Measurements from ENCODE around the gene NDUFAB1.
"Not testable (repeated sequence)": the region's sequence is repeated elsewhere in the genome, so short reads cannot be mapped to it uniquely, and the experiment has no call there.

Gene NDUFAB1

DNA sequence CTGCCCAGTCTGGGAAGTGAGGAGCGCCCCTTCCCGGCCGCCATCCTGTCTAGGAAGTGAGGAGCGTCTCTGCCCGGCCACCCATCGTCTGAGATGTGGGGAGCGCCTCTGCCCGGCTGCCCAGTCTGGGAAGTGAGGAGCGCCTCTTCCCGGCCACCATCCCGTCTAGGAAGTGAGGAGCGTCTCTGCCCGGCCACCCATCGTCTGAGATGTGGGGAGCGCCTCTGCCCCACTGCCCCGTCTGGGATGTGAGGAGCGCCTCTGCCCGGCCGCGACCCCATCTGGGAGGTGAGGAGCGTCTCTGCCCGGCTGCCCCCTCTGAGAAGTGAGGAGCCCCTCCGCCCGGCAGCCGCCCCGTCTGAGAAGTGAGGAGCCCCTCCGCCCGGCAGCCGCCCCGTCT lies 12.8 kb downstream of the NDUFAB1 start:
- not testable (repeated sequence) for DNase-seq

DNA sequence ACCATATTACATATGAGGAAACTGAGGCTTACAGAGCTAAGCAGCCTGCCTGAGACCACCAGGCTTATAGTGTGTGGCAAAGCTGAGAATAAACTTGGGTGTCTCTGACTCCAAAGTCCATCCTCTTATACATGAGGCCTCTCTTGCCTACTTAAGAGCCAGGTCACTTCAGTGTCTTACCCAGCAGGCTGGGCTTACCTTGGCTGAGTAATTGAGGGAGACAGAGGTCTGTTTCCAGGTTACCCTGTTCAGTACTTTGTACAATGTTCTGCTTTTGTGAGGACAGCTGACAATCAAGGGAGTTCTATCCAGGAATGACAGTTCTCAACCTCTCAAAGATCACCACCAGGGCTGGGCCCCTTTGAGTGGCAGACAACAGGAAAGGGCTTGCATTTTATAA lies 14.4 kb downstream of the NDUFAB1 start:
- no peak for DNase-seq

DNA sequence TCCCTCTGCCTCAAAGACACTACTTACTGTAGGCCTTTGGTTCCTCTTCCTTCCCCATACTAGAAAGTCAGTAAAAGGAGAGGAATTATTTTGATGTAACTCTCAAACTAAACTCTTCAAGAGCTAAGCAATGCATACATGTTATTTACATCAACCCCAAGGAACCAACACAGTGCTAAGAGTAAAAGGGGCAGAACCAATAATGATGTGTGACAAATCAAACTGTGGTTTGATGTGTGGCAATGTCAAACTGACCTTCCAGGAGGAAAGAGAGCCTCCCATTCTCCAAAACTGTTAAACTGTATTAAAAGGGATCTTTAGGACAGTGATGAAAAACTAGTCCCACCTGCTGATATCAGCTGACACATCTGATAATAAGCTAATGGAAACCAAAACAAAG lies 15.7 kb downstream of the NDUFAB1 start:
- DNase-seq: no peak

DNA sequence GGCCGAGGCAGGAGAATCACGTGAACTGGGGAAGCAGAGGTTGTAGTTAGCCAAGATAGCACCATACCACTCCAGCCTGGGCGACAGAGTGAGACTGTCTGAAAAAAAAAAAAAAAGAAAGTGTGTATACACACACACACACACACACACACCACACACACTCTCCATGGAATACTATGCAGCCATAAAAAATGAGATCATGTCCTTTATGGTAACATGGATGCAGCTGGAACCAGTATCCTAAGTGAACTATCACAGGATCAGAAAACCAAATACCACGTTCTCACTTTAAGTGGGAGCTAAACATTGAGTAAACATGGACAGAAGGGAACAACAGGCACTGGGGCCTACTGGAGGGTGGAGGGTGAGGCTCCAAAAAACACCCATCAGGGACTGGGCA lies 16.7 kb downstream of the NDUFAB1 start:
- DNase-seq: no peak

DNA sequence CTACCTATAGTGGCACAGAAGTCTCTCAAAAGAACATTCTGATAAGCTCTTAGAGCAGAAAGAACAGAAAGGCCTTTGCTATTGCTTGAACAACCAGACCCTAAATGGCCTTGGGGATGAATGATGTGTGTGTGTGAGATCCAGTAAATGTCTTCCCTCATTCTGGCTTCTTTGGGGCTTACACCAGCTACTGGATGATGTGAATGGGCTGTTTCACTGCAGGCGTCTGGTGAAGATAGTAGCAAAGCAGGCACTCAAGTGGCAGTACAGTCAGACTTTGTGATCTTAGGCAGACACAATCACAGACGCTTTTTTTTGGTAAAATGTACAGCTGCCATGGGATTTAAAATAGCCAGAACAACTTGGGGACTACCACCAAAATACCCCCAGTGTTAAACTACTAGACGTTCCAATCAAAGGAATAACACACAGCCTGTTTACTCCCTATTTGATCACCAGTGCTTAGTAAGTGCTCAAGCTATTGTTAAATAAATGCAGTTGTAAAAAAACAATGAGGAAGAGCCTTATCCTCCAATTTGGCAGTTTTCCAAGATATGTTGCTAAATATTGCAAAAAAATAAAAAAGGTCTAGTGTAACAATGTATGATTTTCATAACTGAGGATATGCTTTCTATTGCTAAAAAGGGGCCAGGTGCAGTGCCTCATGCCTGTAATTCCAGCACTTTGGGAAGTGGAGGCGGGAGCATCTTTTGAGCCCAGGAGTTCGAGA lies 17.9 kb downstream of the NDUFAB1 start:
- DNase-seq: no peak

DNA sequence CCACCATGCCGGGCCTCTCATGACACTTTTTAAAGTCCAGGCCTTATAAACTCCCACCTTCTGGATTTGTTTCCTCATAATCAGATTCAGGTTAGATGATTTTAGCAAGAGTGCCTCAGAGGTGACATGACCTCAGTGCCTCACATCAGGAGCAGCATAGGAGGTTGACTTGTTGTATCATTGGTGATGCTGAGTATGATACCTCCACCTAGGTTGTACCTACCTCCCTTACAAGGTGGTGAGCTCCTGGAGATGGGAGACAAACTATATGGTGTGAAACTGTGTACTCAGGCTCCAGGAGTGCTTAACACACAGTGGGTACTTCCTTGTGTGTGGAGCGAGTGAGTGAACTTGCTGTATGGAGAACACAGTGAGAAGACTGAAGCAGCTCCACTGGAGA lies 18.6 kb downstream of the NDUFAB1 start:
- DNase-seq: no peak

DNA sequence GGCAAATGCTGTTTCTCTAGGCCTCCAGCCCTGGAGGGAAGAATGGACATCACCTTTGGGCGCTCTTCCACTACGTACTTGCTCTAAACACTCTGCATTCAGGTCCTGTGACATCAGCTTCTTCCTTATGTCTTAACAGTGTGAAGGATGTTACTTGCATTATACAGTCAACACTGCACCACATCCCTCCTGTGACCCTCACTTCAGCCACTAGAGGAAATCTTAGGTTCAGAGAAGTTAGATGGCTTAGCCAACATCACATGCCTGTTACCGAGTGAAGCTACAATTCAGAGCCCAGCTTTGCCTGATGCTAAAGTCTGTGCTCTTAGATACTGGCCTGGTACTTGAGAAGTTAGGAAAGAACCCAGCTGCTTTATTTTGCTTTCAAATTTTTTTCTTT lies 20.3 kb downstream of the NDUFAB1 start:
- DNase-seq: no peak

DNA sequence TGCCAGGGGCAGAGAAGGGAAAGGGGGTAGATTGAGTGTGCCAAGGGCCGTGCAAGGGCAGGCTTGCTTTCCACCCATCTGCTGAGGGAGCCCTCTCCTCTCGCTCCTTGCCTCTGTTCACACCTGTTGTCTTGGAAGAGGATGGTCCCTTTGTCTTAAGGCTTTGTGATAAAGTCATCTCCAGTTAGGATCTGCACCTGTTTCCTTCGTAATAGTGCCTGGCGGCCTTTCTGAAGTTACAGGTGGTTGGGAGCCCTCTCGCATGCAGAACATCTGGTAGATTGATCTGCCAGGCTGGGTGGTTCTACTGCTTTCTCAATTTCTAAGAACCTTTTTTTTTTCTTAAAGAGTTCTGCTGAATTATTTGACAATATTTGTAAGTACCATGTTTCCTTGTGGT lies 22.3 kb downstream of the NDUFAB1 start:
- DNase-seq: no peak

DNA sequence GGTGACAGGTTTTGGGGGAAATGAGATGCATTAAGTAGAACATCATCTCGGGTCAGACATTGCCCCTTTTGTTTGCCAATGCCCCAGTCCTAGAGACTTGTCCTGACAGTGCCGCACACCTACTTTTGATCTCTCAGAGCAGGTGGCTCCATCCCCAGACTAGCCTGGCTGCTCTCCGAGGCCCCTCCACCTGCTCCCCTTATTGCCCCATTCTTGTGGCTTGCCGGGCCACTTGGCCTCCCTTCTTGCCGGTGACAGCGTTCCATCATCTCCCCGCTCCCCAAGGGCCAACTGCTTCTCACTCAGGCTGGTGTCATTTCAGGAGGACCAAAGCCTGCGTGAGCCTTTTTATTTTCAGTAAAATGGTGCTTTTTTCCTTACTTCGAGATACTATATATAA lies 23.7 kb downstream of the NDUFAB1 start:
- DNase-seq: no peak

DNA sequence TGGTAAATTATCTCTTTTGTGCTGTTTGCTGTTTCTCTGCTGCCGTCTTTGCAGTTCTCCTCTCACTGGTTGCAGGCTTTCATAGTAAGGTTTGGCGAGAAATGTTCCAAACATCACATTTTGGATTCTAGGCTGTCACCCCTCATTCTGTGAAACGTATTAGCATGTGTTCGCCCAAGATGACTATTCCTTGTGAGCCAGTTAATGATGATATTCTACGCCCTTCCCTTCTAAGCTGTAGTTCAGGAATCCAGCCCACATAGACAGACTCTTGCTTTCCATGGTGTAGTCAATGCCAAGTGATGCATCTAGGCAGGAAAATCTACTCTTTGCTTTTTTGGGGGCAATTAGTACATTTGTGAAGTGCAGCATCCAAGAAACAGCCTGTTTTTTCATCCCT lies 24.2 kb downstream of the NDUFAB1 start:
- no peak for DNase-seq

DNA sequence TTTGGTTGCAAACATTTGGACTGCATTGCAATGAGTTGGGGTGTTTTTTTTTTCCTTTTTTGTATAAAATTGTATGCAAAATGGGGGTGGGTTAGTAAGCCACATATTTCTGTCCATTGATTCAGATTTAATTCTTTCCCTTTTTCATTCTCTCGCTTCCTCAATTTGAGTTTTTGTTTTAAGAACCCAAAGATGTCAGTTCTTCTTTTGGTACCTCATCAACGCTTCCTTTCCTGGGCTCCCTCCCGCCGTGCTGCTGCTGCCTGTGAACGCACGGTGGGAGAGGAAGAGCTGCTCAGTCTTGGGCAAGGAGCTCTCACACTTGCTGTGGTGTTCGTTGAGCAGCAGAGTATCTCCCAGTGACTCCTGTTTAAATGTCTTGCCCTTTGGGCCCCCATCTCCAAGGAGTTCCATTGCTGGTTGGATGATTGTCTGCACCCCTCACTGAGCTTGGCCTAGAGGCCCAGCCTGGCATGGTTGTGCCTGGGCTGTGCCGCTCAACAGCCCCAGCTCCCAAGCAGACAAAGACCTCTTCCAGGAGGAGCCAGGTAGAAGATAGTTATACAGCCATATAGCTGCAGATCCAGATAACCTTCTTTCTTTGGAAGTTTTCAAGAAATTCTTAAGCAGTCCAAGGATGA lies 25.0 kb downstream of the NDUFAB1 start:
- DNase-seq: no peak

DNA sequence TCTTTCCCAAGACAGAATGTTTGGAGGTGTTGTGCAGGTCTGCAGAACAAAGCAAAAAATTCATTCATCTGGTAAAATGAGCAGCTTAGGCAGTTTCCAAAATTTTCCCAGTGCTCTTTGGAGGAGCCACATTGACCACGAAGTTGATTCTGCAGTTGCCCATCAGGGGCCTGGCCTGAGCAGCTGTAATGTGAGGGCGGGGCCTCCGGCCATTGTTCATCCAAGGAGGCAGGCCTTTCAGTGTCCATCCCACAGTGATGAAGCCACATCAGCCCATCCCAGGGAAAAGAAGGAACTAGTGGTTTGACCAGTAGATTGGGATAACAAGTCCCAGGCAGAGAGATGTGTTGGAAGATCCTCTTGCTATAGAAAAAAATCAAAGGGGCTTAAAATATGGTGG lies 28.5 kb downstream of the NDUFAB1 start:
- no peak for DNase-seq

DNA sequence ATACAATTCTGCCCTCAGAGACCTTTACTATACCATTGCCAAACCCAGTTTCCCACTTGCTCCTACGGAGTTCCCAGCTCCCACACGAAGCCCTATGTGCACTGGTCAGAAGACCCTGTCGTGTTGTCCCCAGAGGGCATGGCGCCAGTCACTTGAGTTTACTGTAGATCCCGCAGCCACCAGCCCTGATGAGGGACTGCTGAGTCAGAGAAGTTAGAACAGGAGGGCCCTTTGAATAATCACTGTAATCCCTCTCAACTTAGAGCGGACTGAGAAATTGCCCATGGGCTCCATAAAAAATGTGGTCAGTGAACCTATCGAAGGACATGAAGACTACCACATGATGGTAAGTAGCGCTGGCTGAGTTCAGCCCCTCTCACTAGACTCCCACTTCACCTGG lies 29.4 kb downstream of the NDUFAB1 start:
- DNase-seq: no peak

DNA sequence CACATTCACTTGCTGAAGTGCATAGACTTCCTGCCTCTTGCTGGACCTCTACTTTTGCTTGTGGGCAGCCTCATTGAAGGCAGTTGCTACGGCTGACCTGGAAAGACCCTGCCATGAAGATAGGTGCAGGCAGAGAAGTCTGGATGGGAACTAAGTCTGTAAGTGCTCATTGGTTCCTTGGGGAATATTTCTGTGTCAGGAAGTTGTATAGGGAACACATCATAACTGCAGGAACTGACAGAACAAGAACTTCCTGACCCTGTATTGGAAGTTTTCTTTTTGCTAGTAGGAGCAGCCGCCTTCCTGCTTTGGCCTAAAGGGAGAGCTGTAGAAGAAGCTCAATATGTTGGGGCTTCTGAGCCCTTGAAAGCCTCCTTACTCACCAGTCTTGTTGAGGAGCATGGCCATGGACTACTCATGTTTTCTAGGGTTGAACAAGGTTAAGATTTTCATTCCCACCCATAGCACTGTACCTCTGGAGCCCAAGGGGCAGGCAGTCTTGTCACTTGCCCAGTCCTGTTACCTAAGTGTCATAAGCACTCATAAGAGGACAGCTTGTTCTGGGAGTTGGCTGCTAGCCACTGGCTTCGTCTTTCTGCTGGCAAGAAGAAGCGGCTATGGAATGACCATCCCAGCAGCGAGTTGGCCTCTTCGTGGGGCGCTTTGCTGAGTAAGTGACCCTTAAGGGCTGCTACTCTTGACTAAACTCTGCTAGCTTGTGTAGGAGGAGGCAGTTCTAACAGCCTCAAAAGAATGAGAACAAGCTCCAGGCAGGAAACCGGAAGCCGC lies 31.3 kb downstream of the NDUFAB1 start:
- DNase-seq: no peak

DNA sequence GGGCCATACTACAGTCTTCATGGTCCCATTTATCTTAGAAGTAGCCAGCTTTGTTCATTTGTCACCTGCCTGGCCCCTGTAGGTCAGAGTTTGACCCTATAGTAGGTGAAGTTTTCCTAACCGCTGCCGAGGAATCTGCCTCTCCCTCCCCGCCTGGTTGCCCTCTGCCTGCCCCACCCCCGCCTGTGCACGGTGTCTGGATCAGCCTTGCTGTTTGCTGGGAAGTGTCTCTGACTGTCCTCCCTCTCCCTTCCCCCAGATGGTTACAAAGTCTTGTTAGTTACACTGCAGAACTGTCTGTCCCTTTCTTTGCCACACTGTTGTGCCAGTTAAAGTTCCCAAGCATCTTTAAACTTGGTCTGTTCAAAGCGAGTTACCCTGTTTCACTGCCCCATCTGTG lies 32.9 kb downstream of the NDUFAB1 start:
- no peak for DNase-seq

DNA sequence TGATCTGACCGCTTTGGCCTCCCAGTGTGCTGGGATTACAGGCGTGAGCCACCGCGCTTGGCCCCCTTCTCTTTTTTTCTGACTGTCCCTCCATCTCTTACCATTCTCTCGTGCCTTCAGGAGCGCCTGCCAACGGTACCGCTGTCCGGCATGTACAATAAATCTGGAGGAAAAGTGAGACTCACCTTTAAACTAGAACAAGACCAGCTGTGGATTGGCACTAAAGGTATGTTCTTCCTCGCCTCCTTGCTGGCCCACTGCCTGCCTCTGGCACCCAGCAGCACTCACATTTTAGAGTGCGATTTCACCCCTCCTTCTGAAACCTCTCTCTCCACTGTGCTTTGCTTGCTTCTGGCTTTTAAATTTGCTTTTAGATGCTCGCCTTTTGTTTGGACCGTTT lies 33.6 kb downstream of the NDUFAB1 start:
- DNase-seq: no peak

DNA sequence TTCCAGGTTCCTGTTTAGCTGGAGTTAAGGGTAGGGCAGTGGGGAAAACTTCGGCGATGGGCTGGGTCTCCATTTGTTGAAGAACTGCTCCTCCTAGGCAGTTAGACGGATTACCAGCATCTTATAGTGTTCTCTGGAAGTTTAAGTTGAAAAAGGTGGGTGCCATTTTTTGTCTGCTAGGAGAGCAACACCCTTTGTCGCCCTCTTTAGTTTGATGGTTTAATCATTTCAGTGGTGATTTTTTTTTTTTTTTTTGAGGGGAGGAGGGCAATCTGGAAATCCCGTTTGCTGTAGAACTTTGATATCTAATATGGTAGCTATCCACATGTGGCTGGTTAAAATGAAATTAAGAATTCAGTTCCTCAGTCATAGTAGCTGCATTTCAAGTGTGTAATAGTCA lies 34.5 kb downstream of the NDUFAB1 start:
- no peak for DNase-seq

DNA sequence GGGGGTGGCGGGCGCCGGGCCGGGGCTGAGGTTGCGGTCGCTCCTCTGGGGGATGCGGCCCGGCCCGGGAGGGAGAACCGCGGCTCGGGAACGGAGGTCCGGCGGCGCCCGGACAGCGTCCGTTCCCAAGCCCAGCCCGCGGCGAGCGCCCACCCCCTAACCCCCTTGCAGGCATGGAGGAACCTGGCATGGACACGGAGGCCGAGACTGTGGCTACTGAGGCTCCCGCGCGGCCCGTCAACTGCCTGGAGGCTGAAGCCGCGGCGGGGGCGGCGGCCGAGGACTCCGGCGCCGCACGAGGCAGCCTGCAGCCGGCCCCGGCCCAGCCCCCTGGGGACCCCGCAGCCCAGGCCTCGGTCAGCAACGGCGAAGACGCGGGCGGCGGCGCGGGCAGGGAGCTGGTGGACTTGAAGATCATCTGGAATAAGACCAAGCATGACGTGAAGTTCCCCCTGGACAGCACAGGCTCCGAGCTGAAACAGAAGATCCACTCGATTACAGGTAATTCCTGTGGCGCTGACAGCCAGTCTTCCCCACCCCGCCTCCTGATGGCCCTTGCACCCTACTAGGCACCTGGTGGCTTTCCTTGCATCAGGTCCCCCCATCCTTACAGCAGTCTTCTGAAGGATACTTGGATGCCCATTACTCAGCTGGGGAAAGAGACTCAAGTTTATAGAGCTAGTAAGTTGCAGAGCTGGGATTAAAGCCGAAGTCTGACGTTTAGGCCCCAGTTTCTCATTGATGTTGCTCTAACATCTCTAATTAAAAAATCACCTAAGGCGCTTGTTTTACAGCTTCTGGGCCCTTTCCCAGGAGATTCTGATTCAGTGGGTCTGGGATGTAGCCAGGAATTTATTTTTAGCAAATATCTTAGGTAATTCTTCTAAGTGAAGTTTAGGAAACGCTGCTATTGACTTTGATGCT lies 38.1 kb downstream of the NDUFAB1 start:
- DNase-seq: no peak

DNA sequence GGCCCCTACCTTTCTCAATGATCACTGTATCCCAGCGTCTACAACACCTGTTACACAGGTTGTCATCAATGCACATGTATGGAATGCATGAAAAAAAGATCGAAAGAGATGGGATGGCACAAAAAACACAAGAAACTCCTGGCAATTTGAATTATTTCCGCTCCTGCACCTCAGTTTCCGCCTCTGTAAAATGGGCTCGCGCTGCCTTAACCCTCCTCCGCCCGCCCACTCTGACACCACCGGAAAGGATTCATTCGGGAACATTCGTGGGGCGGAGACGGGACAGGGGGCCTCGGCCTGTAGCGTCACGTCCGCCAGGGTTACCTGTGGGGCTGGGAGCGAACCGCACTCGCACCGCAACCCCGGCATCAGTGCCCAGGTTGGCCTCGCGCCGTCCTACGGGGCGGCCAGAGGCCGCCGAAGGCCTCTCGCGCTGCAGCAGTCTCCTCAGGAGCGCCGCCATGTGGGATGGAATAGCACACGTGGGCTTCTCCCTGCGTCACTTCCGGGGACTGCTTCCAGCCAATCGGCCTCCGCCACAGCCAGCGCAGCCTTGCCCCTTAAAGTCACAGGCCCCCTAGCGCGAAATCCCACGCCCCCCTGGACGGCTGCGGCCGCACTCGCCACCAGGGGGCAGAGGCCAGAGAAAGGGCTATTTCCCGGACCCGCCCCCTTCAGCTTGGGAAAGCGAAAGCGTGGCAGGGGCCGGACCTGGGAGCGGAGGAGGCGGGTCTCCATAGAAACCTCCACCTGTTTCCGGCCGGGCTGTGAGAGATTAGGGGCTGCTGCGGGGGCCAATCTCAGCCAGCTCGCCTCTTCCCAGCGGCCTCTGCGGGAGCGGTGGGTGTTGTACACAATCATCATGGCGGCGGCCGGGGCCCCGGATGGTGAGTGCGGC lies 39.0 kb downstream of the NDUFAB1 start, which contains the start of the genes EARS2 and UBFD1:
Gene EARS2 (minus strand): TSS at position 470 of the 898 bp plus-strand sequence. CDS start 7 bp downstream, at position 463.
Gene UBFD1 (plus strand): TSS at position 847 of the 898 bp plus-strand sequence. CDS start 16 bp downstream, at position 863.
- DNase-seq: peak; percentile 94

DNA sequence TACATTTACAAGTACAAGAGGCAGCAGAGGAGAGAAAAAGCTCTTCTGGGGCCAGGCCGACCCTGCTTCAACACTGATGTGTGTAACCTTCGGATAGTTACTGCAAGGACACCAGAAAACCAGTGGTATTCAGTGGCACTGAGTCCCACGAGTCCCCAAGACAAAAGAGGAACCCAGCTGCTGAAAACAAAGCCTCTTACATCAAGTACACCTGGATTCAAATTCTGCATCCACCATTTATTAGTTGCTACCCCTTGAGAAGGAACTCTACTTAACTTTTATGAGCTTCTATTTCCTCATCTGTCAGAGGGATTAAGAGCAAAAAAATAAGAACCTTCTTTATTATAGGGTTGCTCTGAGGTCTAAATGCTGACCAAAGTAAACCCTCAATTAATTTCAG lies 41.6 kb downstream of the NDUFAB1 start:
- DNase-seq: no peak

DNA sequence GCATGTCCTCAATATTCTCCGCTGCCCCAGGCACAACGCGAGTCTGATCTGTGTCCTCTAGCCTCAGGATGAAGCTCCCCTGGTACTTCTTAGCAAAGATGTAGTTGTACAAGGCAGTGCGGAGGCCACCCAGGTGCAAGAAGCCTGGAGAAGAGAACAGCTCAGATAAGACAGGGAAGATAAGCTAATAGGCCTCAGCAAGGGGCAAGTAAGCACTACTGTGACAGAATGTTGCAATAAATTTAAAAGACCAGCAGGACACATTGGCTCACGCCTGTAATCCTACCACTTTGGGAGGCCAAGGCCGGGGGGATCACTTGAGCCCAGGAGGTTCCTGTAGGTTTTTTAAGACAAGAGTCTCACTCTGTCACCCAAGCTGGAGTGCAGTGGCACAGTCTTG lies 44.0 kb downstream of the NDUFAB1 start:
- no peak for DNase-seq

DNA sequence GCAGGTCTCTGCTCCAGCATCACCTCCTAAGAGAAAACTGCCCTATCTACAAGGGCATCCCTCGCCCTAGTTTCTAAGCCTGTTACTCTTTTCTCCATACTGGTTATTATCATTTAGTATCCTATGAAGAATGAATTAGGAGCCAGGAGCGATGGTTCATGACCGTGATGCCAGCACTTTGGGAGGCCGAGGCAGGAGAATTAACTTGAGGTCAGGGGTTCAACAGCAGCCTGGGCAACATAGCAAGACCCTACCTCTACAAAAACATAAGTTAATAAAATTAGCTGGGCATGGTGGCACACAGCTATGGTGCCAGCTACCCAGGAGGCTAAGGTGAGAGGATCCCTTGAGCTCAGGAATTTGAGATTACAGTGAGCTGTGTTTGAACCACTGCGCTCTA lies 46.2 kb downstream of the NDUFAB1 start:
- DNase-seq: no peak
